Mesendoderm (in vitro differentiated cells): ENCODE results near the gene NTRK2.
A peak's percentile ranks its signal among the peaks of the same experiment; 100 is the strongest.

Source experiments
- DNase-seq: peaks from one replicate; pipeline ENCODE4 v3.0.0; 2013
- H2AK5ac ChIP-seq: 2 replicates; pipeline ENCODE4 v1.6.1; 2013; ENCODE audit warnings: low read length, inconsistent platforms
- H2BK120ac ChIP-seq: 2 replicates; pipeline ENCODE4 v1.6.1; 2013; ENCODE audit warnings: low read depth, mild to moderate bottlenecking, low read length, moderate library complexity, mixed read lengths
- H2BK15ac ChIP-seq: replicated peaks from 2 replicates; pipeline ENCODE4 v1.6.1; 2013; ENCODE audit warnings: low read depth, mild to moderate bottlenecking, moderate library complexity
- H2BK5ac ChIP-seq: 2 replicates; pipeline ENCODE4 v1.6.1; 2013; ENCODE audit warnings: low read length, inconsistent platforms
- H3K18ac ChIP-seq: 2 replicates; pipeline ENCODE4 v1.6.1; 2013; ENCODE audit warnings: mild to moderate bottlenecking, low read length, mixed read lengths
- H3K23ac ChIP-seq: one replicate; pipeline ENCODE4 v1.6.1; 2013; ENCODE audit warnings: low read length
- H3K27ac ChIP-seq: 2 replicates; pipeline ENCODE4 v1.5.1; 2013; ENCODE audit warnings: low read depth, mild to moderate bottlenecking, inconsistent platforms, low read length, moderate library complexity
- H3K27me3 ChIP-seq: 2 replicates; pipeline ENCODE4 v1.6.1; 2013; ENCODE audit warnings: low read length, control low read depth, mild to moderate bottlenecking, inconsistent platforms; ENCODE audit not compliant: insufficient read depth, poor library complexity
- H3K36me3 ChIP-seq: 2 replicates; pipeline ENCODE4 v1.6.1; 2013; ENCODE audit warnings: low read length, inconsistent platforms; ENCODE audit not compliant: control insufficient read depth, insufficient read depth
- H3K4ac ChIP-seq: one replicate; pipeline ENCODE4 v1.6.1; 2013; ENCODE audit warnings: low read depth, mild to moderate bottlenecking, low read length, moderate library complexity
- H3K4me1 ChIP-seq: 2 replicates; pipeline ENCODE4 v1.6.1; 2013; ENCODE audit warnings: low read depth, low read length, inconsistent platforms; ENCODE audit not compliant: control insufficient read depth
- H3K4me2 ChIP-seq: 2 replicates; pipeline ENCODE4 v1.6.1; 2013; ENCODE audit warnings: low read length
- H3K4me3 ChIP-seq: 2 replicates; pipeline ENCODE4 v1.5.1; 2013; ENCODE audit warnings: mild to moderate bottlenecking, low read length
- H3K56ac ChIP-seq: one replicate; pipeline ENCODE4 v1.6.1; 2013; ENCODE audit warnings: low read length
- H3K79me1 ChIP-seq: 2 replicates; pipeline ENCODE4 v1.6.1; 2013; ENCODE audit warnings: low read length, inconsistent platforms
- H3K79me2 ChIP-seq: 2 replicates; pipeline ENCODE4 v1.6.1; 2013; ENCODE audit warnings: mild to moderate bottlenecking, low read length; ENCODE audit not compliant: control insufficient read depth, insufficient read depth
- H3K9ac ChIP-seq: 2 replicates; pipeline ENCODE4 v1.6.1; 2013; ENCODE audit warnings: low read length, inconsistent platforms
- H4K5ac ChIP-seq: one replicate; pipeline ENCODE4 v1.6.1; 2013; ENCODE audit warnings: low read length
- H4K8ac ChIP-seq: one replicate; pipeline ENCODE4 v1.6.1; 2013; ENCODE audit warnings: low read depth, mild to moderate bottlenecking, control low read depth, low read length, moderate library complexity
- WGBS: extraction: QIAGEN DNeasy Blood & Tissue Kit; methylation state at CpG from one replicate; pipeline ENCODE4 v1.1.7; 2013; ENCODE audit warnings: low lambda C conversion rate, missing lambda C conversion rate; ENCODE audit not compliant: insufficient coverage; ENCODE audit errors: extremely low coverage; 5-methylcytosine and 5-hydroxymethylcytosine counted together

Gene NTRK2

GRCh38 chr9:84834426-84834825 is 164.9 kb downstream of the NTRK2 start:
- Histone ChIP-seq H3K56ac (no peak overlapping the region), H3K4ac (no peak overlapping the region), H2AK5ac (no peak overlapping the region), H2BK15ac (no peak overlapping the region), H3K4me3 (no peak overlapping the region), H3K79me2 (no peaks in the 10 kb centered on the region), H3K4me1 (no peaks in the 10 kb centered on the region), H3K23ac (no peak overlapping the region), H3K27ac (no peak overlapping the region), H2BK5ac (no peak overlapping the region), H3K36me3 (no peaks in the 10 kb centered on the region), H2BK120ac (no peak overlapping the region), H3K18ac (no peak overlapping the region), H3K27me3 (no peaks in the 10 kb centered on the region), H4K8ac (no peak overlapping the region), H4K5ac (no peak overlapping the region), H3K4me2 (no peak overlapping the region), H3K9ac (no peak overlapping the region), H3K79me1 (no peaks in the 10 kb centered on the region)
- no CpG with 5 or more reads among the region's 4 CpGs for WGBS
- DNase-seq, result no peak

- no peak overlapping the region for H3K23ac ChIP-seq
- H2AK5ac ChIP-seq, result no peak overlapping the region
- no CpG with 5 or more reads among the region's 5 CpGs for WGBS
- H3K36me3 ChIP-seq, result no peaks in the 10 kb centered on the region
- H3K4me1 ChIP-seq, result no peaks in the 10 kb centered on the region
- H3K27me3 ChIP-seq, result no peaks in the 10 kb centered on the region
- no peak overlapping the region for H3K4ac ChIP-seq
- H3K27ac ChIP-seq, result no peak overlapping the region
- no peak overlapping the region for H2BK5ac ChIP-seq
- H2BK15ac ChIP-seq, result no peak overlapping the region
- H3K56ac ChIP-seq, result no peak overlapping the region
- H4K8ac ChIP-seq, result no peak overlapping the region
- no peak overlapping the region for H3K4me2 ChIP-seq
- no peak overlapping the region for H2BK120ac ChIP-seq
- no peaks in the 10 kb centered on the region for H3K79me1 ChIP-seq
- H3K18ac ChIP-seq, result no peak overlapping the region
- H3K9ac ChIP-seq, result no peak overlapping the region
- H4K5ac ChIP-seq, result no peak overlapping the region
- H3K79me2 ChIP-seq, result no peaks in the 10 kb centered on the region
- H3K4me3 ChIP-seq, result no peak overlapping the region
- DNase-seq, result no peak
These were observed 166.2 kb downstream of the NTRK2 start for GRCh38 chr9:84835745-84836144.

DNA sequence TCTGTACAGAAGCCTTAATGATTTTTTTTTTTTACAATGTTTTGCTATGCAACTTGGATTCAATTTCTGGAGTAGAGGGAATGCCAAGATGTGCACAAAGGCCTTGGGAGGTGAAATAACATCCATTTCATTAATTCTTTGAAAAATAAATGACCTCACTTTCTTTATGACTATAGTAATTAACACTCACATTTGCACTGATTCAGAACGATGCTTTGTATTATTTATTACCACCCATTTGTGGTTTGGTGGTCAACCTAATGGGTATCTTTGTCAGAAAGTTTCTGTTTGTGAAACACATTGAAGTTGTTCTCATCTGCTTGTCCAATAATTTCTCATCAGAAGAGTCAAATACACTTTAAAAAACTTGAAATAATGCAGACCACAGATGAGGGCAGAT is 169.3 kb downstream of the NTRK2 start:
- Histone ChIP-seq H4K8ac (no peak overlapping the region), H3K27me3 (no peaks in the 10 kb centered on the region), H3K4ac (no peak overlapping the region), H3K79me1 (no peaks in the 10 kb centered on the region), H3K4me1 (no peaks in the 10 kb centered on the region), H3K4me2 (no peak overlapping the region), H3K36me3 (no peaks in the 10 kb centered on the region), H3K4me3 (no peak overlapping the region), H2AK5ac (no peak overlapping the region), H2BK120ac (no peak overlapping the region), H3K27ac (no peak overlapping the region), H3K23ac (no peak overlapping the region), H2BK5ac (no peak overlapping the region), H2BK15ac (no peak overlapping the region), H3K56ac (no peak overlapping the region), H3K18ac (no peak overlapping the region), H3K79me2 (no peaks in the 10 kb centered on the region), H3K9ac (no peak overlapping the region), H4K5ac (no peak overlapping the region)
- DNase-seq, result no peak
- no CpG with 5 or more reads among the region's 1 CpG for WGBS

GRCh38 chr9:84839541-84839940 is 170.0 kb downstream of the NTRK2 start:
- Histone ChIP-seq H3K4me2 (no peak overlapping the region), H3K4ac (no peak overlapping the region), H3K18ac (no peak overlapping the region), H3K4me1 (no peaks in the 10 kb centered on the region), H3K79me1 (no peaks in the 10 kb centered on the region), H3K27me3 (no peaks in the 10 kb centered on the region), H2BK15ac (no peak overlapping the region), H4K5ac (no peak overlapping the region), H3K9ac (no peak overlapping the region), H4K8ac (no peak overlapping the region), H3K56ac (no peak overlapping the region), H3K36me3 (no peaks in the 10 kb centered on the region), H2AK5ac (no peak overlapping the region), H3K4me3 (no peak overlapping the region), H3K23ac (no peak overlapping the region), H3K27ac (no peak overlapping the region), H3K79me2 (no peaks in the 10 kb centered on the region), H2BK120ac (no peak overlapping the region), H2BK5ac (no peak overlapping the region)
- DNase-seq, result no peak
- WGBS, result no CpG with 5 or more reads among the region's 9 CpGs

GRCh38 chr9:84841931-84842330 is 172.4 kb downstream of the NTRK2 start:
- Histone ChIP-seq H3K23ac (no peak overlapping the region), H3K4ac (no peak overlapping the region), H2BK120ac (no peak overlapping the region), H3K4me2 (no peak overlapping the region), H3K79me1 (no peaks in the 10 kb centered on the region), H3K79me2 (no peaks in the 10 kb centered on the region), H3K4me3 (no peak overlapping the region), H4K8ac (no peak overlapping the region), H3K27ac (no peak overlapping the region), H3K36me3 (no peaks in the 10 kb centered on the region), H2BK15ac (no peak overlapping the region), H3K18ac (no peak overlapping the region), H2BK5ac (no peak overlapping the region), H4K5ac (no peak overlapping the region), H2AK5ac (no peak overlapping the region), H3K27me3 (no peaks in the 10 kb centered on the region), H3K9ac (no peak overlapping the region), H3K56ac (no peak overlapping the region), H3K4me1 (no peaks in the 10 kb centered on the region)
- DNase-seq, result no peak
- no CpG with 5 or more reads among the region's 5 CpGs for WGBS

- DNase-seq, result peak; percentile 33
- WGBS, result no CpG with 5 or more reads among the region's 5 CpGs
These were observed 173.8 kb downstream of the NTRK2 start for GRCh38 chr9:84843175-84843824.

More at GRCh38 chr9:84843175-84843824, 173.8 kb downstream of the NTRK2 start:
- Histone ChIP-seq H3K36me3 (no peaks in the 10 kb centered on the region), H3K4me3 (no peak overlapping the region), H3K23ac (no peak overlapping the region), H3K4me2 (no peak overlapping the region), H3K56ac (no peak overlapping the region), H3K9ac (no peak overlapping the region), H3K27ac (no peak overlapping the region), H3K4ac (no peak overlapping the region), H3K27me3 (no peaks in the 10 kb centered on the region), H3K18ac (no peak overlapping the region), H4K5ac (no peak overlapping the region), H3K79me1 (no peaks in the 10 kb centered on the region), H3K79me2 (no peaks in the 10 kb centered on the region), H4K8ac (no peak overlapping the region), H2BK5ac (no peak overlapping the region), H2AK5ac (no peak overlapping the region), H2BK120ac (no peak overlapping the region), H3K4me1 (no peaks in the 10 kb centered on the region), H2BK15ac (no peak overlapping the region)
